D341Med (cell line): ENCODE results near the gene SEC11A.
"Not testable (repeated sequence)": the region's sequence is repeated elsewhere in the genome, so short reads cannot be mapped to it uniquely, and the experiment has no call there.

Source experiments
- DNase-seq: peaks from one replicate; pipeline ENCODE4 v3.0.0; 2012; ENCODE audit warnings: low spot score

SEC11A gene

GRCh38 chr15:84737005-84737404, 21.1 kb upstream of the SEC11A start:
- DNase-seq, result no peak

DNA sequence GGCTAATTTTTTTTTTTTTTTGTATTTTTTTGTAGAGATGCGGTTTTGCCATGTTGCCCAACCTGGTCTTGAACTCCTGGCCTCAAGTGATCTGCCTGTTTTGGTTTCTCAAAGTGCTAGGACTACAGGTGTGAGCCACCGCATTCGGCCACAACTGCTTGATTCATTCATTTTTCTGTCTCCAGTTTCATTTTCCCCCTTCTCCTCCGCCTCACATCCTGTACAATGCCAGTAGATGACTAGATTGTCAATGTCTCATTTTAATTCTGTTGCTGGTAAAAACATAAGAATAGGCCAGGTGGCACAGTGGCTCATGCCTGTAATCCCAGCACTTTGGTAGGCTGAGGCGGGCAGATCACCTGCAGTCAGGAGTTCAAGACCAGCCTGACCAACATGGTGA, 20.4 kb upstream of the SEC11A start:
- DNase-seq, result no peak

- DNase-seq, result not testable (repeated sequence)
These were observed 19.6 kb upstream of the SEC11A start for GRCh38 chr15:84735480-84736061.

DNA sequence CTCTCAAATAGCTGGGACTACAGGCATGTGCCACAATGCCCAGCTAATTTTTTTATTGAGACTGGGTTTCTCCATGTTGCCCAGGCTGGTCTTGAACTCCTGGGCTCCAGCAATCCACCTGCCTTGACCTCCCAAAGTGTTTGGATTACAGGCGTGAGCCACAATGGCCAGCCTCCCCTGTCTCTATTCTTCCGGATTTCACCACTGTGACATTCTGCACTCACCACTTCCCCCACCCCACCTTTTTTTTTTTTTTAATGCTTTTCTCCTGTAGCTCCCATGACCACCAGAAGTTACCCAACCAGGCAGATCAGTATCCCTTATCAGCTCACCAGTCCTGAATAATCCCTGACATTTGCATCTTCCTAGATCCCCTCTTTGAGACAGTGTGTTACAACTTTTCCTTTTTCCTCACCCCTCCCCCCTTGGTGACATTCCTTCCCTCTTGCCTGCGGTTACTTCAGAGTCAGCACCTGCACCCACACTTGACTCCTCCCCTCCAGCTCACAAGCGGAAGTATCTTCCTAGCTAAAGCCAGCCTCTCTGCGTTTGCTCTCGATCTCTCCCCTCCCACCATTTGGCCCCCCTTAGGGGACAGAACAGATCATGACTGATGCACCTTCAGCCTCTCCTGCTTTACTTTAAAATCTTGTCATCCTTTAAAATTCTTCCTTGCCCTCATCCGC, 19.0 kb upstream of the SEC11A start:
- DNase-seq, result no peak

- DNase-seq, result no peak
These were observed 15.8 kb upstream of the SEC11A start for GRCh38 chr15:84731774-84732173.

- no peak for DNase-seq
These were observed 11.5 kb upstream of the SEC11A start for GRCh38 chr15:84727429-84727828.

DNA sequence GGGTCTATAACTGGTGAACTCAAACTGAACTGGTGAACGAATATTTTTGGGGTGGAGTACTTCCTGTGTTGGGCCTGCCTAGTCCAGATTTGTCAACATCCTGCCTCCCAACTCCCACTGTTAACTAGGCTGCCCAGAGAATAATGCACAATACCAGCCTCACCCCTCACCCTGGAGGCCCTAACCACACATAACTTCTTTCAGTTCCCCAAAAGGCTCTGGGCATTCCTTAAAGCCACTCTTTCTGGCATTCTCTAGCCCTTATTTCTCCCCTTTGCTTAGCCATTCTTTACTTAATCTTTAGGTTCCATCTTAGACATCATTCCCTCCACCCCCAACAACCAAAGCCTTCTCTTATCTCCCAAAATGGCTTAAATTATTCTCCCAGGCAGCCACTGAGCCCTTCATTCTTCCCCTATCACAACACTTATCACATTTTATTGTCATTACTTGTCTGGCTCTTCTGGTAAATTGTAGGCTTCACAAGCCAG, 9.1 kb upstream of the SEC11A start:
- DNase-seq, result no peak

DNA sequence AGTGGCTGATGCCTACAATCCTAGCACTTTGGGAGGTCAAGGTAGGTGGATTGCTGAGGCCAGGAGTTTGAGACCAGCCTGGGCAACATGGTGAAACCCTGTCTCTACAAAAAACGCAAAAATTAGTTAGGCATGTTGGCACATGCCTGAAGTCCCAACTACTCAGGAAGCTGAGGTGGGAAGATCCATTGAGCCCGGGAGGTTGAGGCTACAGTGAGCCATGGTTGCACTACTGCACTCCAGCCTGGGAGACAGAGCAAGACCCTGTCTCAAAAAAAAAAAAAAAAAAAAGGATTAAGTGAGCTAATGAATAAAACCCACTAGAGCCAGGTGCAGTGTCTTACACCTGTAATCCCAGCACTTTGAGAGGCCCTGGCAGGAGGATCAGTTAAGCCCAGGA, 6.7 kb upstream of the SEC11A start:
- DNase-seq, result no peak

- no peak for DNase-seq
These were observed 5.4 kb upstream of the SEC11A start for GRCh38 chr15:84721371-84721770.

DNA sequence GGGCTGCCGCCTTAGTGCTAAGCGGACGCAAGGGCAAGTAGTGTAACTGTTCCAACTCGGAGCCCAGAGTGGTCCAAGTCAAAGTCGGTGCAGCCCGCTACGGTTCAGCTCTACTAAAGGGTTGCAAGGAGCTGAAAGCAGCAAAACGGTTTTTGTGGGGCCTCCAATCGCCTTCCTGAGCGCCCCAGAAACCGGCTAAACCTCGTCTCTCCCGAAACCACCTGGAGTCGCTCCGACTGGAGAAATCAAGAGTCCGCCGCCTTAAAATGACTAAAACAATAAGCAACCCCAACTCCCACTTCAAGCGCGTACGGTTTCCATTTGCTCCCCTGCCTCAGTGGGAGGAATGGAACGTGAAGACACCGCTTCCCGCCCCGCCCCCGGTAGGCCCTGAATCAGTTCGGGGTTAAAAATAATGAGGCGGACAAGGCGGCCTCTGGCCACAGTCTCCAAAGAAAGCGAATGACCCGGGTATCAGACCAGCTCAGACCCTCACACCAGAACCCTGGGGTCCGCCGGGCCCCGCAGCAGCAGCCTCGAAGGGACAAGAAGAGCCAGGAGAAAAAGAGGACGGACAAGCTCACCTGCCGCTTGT, 401 bp downstream of the SEC11A start:
- DNase-seq, result no peak

GRCh38 chr15:84714821-84715220, 1.1 kb downstream of the SEC11A start:
- no peak for DNase-seq

DNA sequence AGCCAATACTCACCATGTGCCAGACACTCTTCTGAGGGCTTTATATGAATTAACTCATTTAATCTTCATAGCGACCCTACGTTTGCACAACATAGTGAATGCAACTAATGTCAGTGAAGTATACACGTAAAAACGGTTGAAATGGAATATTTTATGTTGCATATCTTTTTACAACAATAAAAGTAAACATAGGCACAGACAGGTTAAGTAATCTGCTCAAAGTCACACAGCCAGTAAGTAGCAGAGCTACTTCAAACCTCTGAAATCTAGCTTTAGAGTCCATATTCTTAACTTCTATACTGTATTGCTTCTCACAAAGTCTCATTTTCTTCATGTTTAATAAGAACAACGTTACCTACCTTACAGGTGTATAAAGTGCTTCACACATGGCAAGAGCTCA, 1.6 kb downstream of the SEC11A start:
- no peak for DNase-seq

DNA sequence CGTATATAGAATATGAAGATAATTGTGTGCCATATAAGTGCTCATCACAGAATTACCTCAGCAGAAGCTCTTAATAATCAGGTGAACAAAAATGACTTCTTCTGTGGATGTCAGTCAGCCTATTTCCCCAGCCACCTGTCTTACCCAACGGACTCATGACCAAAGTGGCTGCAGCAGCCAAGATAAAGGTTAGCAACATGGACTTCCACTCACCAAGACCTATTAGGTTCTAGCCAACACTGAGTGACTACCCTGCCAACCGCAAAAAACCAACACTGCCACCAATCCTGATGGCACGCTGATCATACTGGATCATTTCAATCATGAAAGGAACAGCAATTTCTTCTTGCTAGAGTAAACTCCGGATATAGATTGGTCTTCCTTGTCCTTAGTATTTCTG, 12.1 kb downstream of the SEC11A start:
- no peak for DNase-seq

DNA sequence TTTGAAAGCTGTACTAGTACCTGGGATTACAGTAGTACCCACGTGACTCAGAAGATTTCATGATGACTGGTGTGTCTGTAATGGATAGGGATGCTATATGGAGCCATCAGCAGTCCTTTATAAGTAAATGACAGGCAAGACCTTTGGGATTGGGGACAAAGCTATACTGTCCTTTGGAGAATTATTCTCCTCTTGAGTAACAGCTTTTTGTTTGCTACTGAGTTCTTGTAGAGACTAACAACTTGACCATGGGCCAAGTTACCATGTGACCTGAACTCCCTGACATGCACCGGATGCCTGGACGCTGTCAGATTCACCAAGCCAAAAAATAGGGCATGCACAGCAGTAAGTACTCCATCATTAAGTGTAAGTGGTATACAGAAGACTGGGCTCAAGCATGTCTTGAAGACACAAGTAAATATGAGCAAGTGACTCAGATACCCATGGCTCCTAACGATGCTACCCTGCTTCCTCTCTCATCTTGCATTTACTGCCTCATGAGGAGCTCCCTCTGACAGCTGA, 12.9 kb downstream of the SEC11A start:
- DNase-seq, result no peak

GRCh38 chr15:84699538-84700191, 16.3 kb downstream of the SEC11A start:
- DNase-seq, result no peak

DNA sequence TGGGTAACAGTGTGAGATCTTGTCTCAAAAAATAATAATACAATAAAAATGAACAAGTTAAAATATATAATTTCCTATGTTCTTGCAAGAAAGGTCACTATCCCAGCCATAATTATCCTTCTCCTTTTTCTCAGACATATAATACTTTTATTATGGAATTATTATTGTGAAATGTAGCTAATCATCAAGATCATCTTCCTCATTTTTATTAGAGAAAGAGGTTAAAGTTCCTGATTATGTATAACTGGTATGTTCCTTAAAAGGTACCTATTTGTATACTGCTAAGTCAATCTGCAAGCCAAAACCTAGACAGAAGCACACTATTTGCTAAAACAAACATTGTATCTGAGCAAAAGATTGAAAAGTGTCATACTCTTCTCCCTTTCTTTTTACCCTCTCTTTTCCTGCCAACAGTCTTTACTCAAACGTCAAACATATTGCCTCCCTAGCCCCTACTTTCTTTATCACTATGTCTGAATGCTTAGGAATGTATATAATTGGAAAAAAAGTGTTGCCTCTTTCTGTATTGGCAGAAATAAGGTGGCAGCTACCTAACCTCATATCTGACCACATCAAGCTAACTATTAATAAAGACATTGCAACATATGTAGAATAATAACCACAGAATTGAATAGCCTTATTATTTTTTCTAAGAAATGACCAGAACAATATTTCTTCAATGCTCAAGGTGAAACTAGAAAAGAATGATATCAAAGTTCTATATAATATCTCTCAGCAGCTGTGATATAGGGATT, 18.5 kb downstream of the SEC11A start:
- DNase-seq, result no peak

DNA sequence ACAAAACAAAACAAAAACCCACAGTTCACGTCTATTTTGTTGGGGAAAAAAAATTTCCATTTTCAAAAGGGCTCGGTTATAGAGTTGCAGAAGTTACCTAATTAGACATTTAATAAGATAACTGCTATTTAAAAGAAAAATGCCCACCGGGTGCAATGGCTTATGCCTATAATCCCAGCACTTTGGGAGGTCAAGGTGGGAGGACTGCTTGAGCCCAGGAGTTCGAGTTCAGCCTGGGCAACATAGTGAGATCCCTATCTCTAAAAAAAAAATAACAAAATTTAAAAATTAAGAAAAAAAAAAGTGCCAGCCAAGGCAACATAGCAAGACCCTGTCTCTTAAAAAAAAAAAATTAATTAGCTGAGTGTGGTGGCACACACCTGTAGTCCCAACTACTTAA, 19.2 kb downstream of the SEC11A start:
- no peak for DNase-seq

DNA sequence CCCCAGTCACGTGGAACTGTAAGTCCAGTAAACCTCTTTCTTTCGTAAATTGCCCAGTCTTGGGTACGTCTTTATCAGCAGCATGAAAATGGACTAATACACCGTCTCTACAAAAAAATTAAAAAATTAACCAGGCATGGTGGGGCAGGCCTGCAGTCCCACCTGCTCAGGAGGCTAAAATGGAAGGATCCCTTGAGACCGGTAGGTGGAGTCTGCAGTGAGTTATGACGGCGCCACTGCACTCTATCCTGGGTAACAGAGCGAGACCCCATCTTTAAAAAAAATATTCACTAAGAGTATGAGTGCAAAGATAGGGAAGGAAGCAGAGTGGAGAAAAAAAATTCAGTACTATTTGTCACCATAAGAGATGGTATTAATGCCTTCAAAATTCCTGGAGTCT, 25.6 kb downstream of the SEC11A start:
- no peak for DNase-seq

DNA sequence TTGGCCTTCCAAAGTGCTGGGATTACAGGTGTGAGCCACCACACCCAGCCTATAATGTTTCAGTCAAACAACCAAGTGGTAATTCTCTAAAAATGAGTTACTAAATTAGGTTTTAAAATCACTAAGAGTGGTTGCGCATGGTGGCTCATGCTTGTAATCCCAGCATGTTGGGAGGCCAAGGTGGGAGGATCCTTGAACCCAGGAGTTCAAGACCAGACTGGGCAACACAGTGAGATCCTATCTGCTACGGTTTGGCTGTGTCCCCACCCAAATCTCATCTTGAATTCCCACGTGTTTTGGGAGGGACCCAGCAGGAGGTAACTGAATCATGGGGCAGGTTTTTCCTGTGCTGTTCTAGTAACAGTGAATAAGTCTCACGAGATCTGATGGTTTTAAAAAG, 26.1 kb downstream of the SEC11A start:
- no peak for DNase-seq

GRCh38 chr15:84686446-84686845, 29.5 kb downstream of the SEC11A start:
- not testable (repeated sequence) for DNase-seq

DNA sequence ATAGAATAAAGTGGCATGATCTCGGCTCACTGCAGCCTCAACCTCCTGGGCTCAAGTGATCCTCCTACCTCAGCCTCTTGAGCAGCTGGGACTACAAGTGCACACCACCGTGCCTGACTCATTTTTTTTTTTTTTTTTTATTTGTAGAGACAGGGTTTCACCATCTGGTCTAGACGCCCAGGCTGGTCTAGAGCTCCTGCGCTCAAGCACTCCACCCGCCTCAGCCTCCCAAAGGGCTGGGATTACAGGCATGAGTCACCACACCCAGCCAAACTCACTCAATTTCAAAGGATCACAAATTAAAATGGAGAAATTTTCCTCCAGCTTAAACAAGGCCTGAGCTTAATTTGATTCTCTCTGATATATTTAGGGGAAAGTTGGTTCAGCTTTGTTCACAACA, 30.6 kb downstream of the SEC11A start:
- peak; percentile 67 for DNase-seq

DNA sequence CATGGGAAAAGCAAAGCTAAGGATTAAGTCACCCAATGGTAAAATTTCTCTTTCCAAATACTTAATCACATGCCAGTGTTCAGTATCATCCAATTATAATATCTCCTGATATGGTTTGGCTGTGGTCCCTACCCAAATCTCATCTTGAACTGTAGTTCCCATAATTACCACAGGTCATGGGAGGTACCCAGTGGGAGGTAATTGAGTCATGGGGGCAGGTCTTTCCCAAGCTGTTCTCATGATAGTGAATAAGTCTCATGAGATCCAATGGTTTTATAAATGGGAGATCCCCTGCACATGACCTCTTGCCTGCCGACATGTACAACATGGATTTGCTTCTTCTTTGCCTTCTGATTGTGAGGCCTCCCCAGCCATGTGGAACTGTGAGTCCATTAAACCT, 31.8 kb downstream of the SEC11A start:
- no peak for DNase-seq
